ENCODE results near the gene ANXA6.

Gene ANXA6

GRCh38 chr5:151084363-151084762 lies 73.2 kb downstream of the ANXA6 start:
- DNase-seq (ENCODE audit: extremely low read depth in 1 of 2, low read depth in 1 of 2) = no peak

GRCh38 chr5:151083081-151083676 lies 74.4 kb downstream of the ANXA6 start:
- no peak for DNase-seq (ENCODE audit: extremely low read depth in 1 of 2, low read depth in 1 of 2)

GRCh38 chr5:151082282-151082902 lies 75.2 kb downstream of the ANXA6 start:
- no peak for DNase-seq (ENCODE audit: extremely low read depth in 1 of 2, low read depth in 1 of 2)

GRCh38 chr5:151081431-151082281 lies 75.9 kb downstream of the ANXA6 start:
- DNase-seq (ENCODE audit: extremely low read depth in 1 of 2, low read depth in 1 of 2) = no peak

GRCh38 chr5:151080613-151081430 lies 76.8 kb downstream of the ANXA6 start, which contains the start of gene TNIP1:
Gene TNIP1 (minus strand): TSS chr5:151081034. CDS start chr5:151065095, 15,939 bp downstream.
- peak; percentile 73 to 91 for DNase-seq (ENCODE audit: extremely low read depth in 1 of 2, low read depth in 1 of 2)

- DNase-seq (ENCODE audit: extremely low read depth in 1 of 2, low read depth in 1 of 2) = no peak
Observed at GRCh38 chr5:151079838-151080612, 77.6 kb downstream of the ANXA6 start.

GRCh38 chr5:151078490-151079262 lies 78.9 kb downstream of the ANXA6 start:
- DNase-seq (ENCODE audit: extremely low read depth in 1 of 2, low read depth in 1 of 2) = no peak

GRCh38 chr5:151077967-151078366 lies 79.6 kb downstream of the ANXA6 start:
- no peak for DNase-seq (ENCODE audit: extremely low read depth in 1 of 2, low read depth in 1 of 2)

- no peak for DNase-seq (ENCODE audit: extremely low read depth in 1 of 2, low read depth in 1 of 2)
Observed at GRCh38 chr5:151077419-151077818, 80.2 kb downstream of the ANXA6 start.

GRCh38 chr5:151076616-151077015 lies 81.0 kb downstream of the ANXA6 start:
- DNase-seq (ENCODE audit: extremely low read depth in 1 of 2, low read depth in 1 of 2) = no peak

GRCh38 chr5:151075698-151076331 lies 81.8 kb downstream of the ANXA6 start:
- no peak for DNase-seq (ENCODE audit: extremely low read depth in 1 of 2, low read depth in 1 of 2)

- DNase-seq (ENCODE audit: extremely low read depth in 1 of 2, low read depth in 1 of 2) = no peak
Observed at GRCh38 chr5:151074557-151074956, 83.0 kb downstream of the ANXA6 start.

GRCh38 chr5:151073280-151073679 lies 84.3 kb downstream of the ANXA6 start:
- no peak for DNase-seq (ENCODE audit: extremely low read depth in 1 of 2, low read depth in 1 of 2)

- DNase-seq (ENCODE audit: extremely low read depth in 1 of 2, low read depth in 1 of 2) = no peak
Observed at GRCh38 chr5:151072630-151073025, 85.0 kb downstream of the ANXA6 start.

GRCh38 chr5:151071848-151072629 lies 85.5 kb downstream of the ANXA6 start:
- no peak for DNase-seq (ENCODE audit: extremely low read depth in 1 of 2, low read depth in 1 of 2)

GRCh38 chr5:151071021-151071420 lies 86.6 kb downstream of the ANXA6 start:
- DNase-seq (ENCODE audit: extremely low read depth in 1 of 2, low read depth in 1 of 2) = no peak

GRCh38 chr5:151070449-151070848 lies 87.1 kb downstream of the ANXA6 start:
- DNase-seq (ENCODE audit: extremely low read depth in 1 of 2, low read depth in 1 of 2) = no peak

All from activated CD8-positive, alpha-beta memory T cell treated with anti-CD3 and anti-CD28 coated beads for 1 hour (primary cell).